ENCODE data around the gene KRT28.

GRCh38 chr17:40825599-40825998, 25.8 kb upstream of the KRT28 start:
- TF ChIP-seq, protein P1, sequence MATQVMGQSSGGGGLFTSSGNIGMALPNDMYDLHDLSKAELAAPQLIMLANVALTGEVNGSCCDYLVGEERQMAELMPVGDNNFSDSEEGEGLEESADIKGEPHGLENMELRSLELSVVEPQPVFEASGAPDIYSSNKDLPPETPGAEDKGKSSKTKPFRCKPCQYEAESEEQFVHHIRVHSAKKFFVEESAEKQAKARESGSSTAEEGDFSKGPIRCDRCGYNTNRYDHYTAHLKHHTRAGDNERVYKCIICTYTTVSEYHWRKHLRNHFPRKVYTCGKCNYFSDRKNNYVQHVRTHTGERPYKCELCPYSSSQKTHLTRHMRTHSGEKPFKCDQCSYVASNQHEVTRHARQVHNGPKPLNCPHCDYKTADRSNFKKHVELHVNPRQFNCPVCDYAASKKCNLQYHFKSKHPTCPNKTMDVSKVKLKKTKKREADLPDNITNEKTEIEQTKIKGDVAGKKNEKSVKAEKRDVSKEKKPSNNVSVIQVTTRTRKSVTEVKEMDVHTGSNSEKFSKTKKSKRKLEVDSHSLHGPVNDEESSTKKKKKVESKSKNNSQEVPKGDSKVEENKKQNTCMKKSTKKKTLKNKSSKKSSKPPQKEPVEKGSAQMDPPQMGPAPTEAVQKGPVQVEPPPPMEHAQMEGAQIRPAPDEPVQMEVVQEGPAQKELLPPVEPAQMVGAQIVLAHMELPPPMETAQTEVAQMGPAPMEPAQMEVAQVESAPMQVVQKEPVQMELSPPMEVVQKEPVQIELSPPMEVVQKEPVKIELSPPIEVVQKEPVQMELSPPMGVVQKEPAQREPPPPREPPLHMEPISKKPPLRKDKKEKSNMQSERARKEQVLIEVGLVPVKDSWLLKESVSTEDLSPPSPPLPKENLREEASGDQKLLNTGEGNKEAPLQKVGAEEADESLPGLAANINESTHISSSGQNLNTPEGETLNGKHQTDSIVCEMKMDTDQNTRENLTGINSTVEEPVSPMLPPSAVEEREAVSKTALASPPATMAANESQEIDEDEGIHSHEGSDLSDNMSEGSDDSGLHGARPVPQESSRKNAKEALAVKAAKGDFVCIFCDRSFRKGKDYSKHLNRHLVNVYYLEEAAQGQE (IDR thresholded peaks at IDR 0.05; ENCODE audit: borderline replicate concordance in 1 of 2, low read depth in 1 of 2, low read length in 2 of 2) = no peak
- TF ChIP-seq EZH2 (conservative IDR thresholded peaks at IDR 0.05; ENCODE audit: low read depth, low read length) = no peak
- TF ChIP-seq BRD4 (CRISPR knock-in tag; IDR thresholded peaks at IDR 0.05) = no peak
- TF ChIP-seq CBX5 (CRISPR knock-in tag; IDR thresholded peaks at IDR 0.05; ENCODE audit: borderline replicate concordance) = no peak
- no peak for TF ChIP-seq JDP2 (CRISPR knock-in tag; IDR thresholded peaks at IDR 0.05; ENCODE audit: borderline replicate concordance)
